ENCODE measurements around the gene MAST4. TPM values are rescaled to one million over a fixed set of nuclear protein-coding genes. Genes with fewer than 3 reads are reported as not detected.

The MAST4 gene
- total and polyA plus RNA-seq, 2 donors (not counting 1 experiment from before 2014, with no cell fraction given), result 2.5 to 57.1 TPM

- no peak for TF ChIP-seq EZH2 (IDR thresholded peaks at IDR 0.05; ENCODE audit: borderline replicate concordance, insufficient read depth, low read depth, low read length, poor library complexity, severe bottlenecking)
- no peak for TF ChIP-seq CTCF (IDR thresholded peaks at IDR 0.05)
- Histone ChIP-seq H3K79me2 (ENCODE audit: control insufficient read depth, insufficient read depth, low read length) (no peaks in the 10 kb centered on the region), H2AFZ (ENCODE audit: insufficient read depth, low read depth, low read length, poor library complexity, severe bottlenecking) (no peak overlapping the region), H3K36me3 (replicated peaks in 1 of 2; ENCODE audit: control extremely low read depth in 1 of 2, control insufficient read depth in 1 of 2, extremely low read depth in 1 of 2, insufficient read depth in 2 of 2, low read length in 1 of 2) (no peaks in the 10 kb centered on the region), H3K4me2 (replicated peaks; ENCODE audit: low read depth, low read length, poor library complexity, severe bottlenecking) (no peak overlapping the region), H3K4me1 (ENCODE audit: control insufficient read depth in 2 of 2, insufficient read depth in 2 of 2, low read length in 2 of 2) (no peaks in the 10 kb centered on the region), H3K9ac (ENCODE audit: low read length) (no peak overlapping the region), H4K20me1 (ENCODE audit: control insufficient read depth, insufficient read depth, low read length, poor library complexity, severe bottlenecking) (no peaks in the 10 kb centered on the region), H3K4me3 (ENCODE audit: control extremely low read depth in 1 of 5, extremely low read depth in 1 of 5, insufficient read depth in 1 of 5, low read depth in 2 of 5, low read length in 4 of 5) (no peak overlapping the region), H3K9me3 (ENCODE audit: control extremely low read depth in 1 of 3, control insufficient read depth in 2 of 3, insufficient read depth in 1 of 3, low read length in 2 of 3) (no peaks in the 10 kb centered on the region), H3K27ac (ENCODE audit: low read length in 2 of 2) (no peak overlapping the region), H3K27me3 (replicated peaks in 1 of 4; ENCODE audit: control extremely low read depth in 1 of 4, control insufficient read depth in 3 of 4, insufficient read depth in 4 of 4, low read length in 3 of 4) (no peaks in the 10 kb centered on the region)
- DNase-seq (no peak), ATAC-seq (ENCODE audit: low read depth) (no peak)
- no peak overlapping the region for H3K4me3 Mint-ChIP-seq
- WGBS (ENCODE audit: insufficient coverage), result 86% methylated on average over 1 of the region's 1 CpG
- ChIA-PET CTCF (interaction anchor here (0.6 to 2.1 kb wide), 6 partner anchors 9 to 163 kb away, joined by 3 to 7 read pairs (median 4); no protein-coding TSS in a partner anchor), POLR2A (no interaction called here)
- H3K9me3 Mint-ChIP-seq (ENCODE audit: insufficient read depth), result no peaks in the 10 kb centered on the region
- H3K4me1 Mint-ChIP-seq, result no peaks in the 10 kb centered on the region
- H3K27me3 Mint-ChIP-seq, result no peaks in the 10 kb centered on the region
- H3K27ac Mint-ChIP-seq, result no peak overlapping the region
- intact Hi-C loops (cut with micrococcal nuclease), result loop anchor here (10.0 kb wide), 1 partner anchor 145 kb away; no protein-coding TSS in a partner anchor
Observed at GRCh38 chr5:67149951-67150523, 553.8 kb downstream of the MAST4 start.

- CTCF ChIA-PET, result no interaction called here
- H3K9ac ChIP-seq (ENCODE audit: low read length), result no peak overlapping the region
- H3K4me1 ChIP-seq (ENCODE audit: control insufficient read depth in 2 of 2, insufficient read depth in 2 of 2, low read length in 2 of 2), result peaks cover 3 to 5% of the 10 kb centered on the region in 2 donors
- no peaks in the 10 kb centered on the region for H4K20me1 ChIP-seq (ENCODE audit: control insufficient read depth, insufficient read depth, low read length, poor library complexity, severe bottlenecking)
- ATAC-seq (ENCODE audit: low read depth) (no peak), DNase-seq (no peak)
- Mint-ChIP-seq H3K9me3 (ENCODE audit: insufficient read depth) (no peaks in the 10 kb centered on the region), H3K4me1 (peaks cover 10% of the 10 kb centered on the region), H3K4me3 (no peak overlapping the region), H3K27ac (no peak overlapping the region), H3K27me3 (no peaks in the 10 kb centered on the region)
- no peaks in the 10 kb centered on the region for H3K27me3 ChIP-seq (replicated peaks in 1 of 4; ENCODE audit: control extremely low read depth in 1 of 4, control insufficient read depth in 3 of 4, insufficient read depth in 4 of 4, low read length in 3 of 4)
- no peak overlapping the region for H3K4me2 ChIP-seq (replicated peaks; ENCODE audit: low read depth, low read length, poor library complexity, severe bottlenecking)
- no peaks in the 10 kb centered on the region for H3K9me3 ChIP-seq (ENCODE audit: control extremely low read depth in 1 of 3, control insufficient read depth in 2 of 3, insufficient read depth in 1 of 3, low read length in 2 of 3)
- no peak overlapping the region for H3K4me3 ChIP-seq (ENCODE audit: control extremely low read depth in 1 of 5, extremely low read depth in 1 of 5, insufficient read depth in 1 of 5, low read depth in 2 of 5, low read length in 4 of 5)
- WGBS (ENCODE audit: insufficient coverage), result 99% methylated on average over 6 of the region's 6 CpGs
- H3K79me2 ChIP-seq (ENCODE audit: control insufficient read depth, insufficient read depth, low read length), result no peaks in the 10 kb centered on the region
- TF ChIP-seq CTCF (IDR thresholded peaks at IDR 0.05), result no peak
- TF ChIP-seq EZH2 (IDR thresholded peaks at IDR 0.05; ENCODE audit: borderline replicate concordance, insufficient read depth, low read depth, low read length, poor library complexity, severe bottlenecking), result no peak
- no peak overlapping the region for H2AFZ ChIP-seq (ENCODE audit: insufficient read depth, low read depth, low read length, poor library complexity, severe bottlenecking)
- intact Hi-C loops (cut with micrococcal nuclease), result loop anchor here (10.0 kb wide), 1 partner anchor 148 kb away; no protein-coding TSS in a partner anchor
- no peak overlapping the region for H3K27ac ChIP-seq (ENCODE audit: low read length in 2 of 2)
- POLR2A ChIA-PET, result no interaction called here
- H3K36me3 ChIP-seq (replicated peaks in 1 of 2; ENCODE audit: control extremely low read depth in 1 of 2, control insufficient read depth in 1 of 2, extremely low read depth in 1 of 2, insufficient read depth in 2 of 2, low read length in 1 of 2), result no peaks in the 10 kb centered on the region
Observed at GRCh38 chr5:67152400-67152799, 556.2 kb downstream of the MAST4 start.

All from B cell (primary cell).